ENCODE data around the gene SLCO3A1. TPM values are rescaled to one million over a fixed set of nuclear protein-coding genes. Genes with fewer than 3 reads are reported as not detected.

SLCO3A1 gene
- total and polyA plus RNA-seq, 8 donors: 2.4 to 38.8 (median 7.7) TPM

DNA sequence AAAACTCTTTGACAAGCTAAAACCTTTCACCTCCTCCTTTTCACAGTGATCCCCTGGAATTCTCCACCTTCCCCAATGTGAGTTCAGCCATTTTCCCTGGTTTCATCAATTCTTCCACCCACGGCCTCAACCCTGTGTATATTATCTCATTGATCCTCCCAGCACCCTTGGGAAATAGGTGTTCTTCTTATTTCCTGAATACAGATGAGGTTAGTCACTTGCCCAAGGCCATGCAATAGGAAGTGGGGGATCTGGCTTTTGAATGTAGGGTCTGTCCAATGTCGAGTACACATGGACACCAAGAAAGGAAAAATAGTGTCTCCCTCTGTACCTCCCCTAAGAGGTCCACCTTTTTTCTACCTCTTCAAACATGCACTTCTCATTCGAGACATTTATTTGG lies 277.4 kb downstream of the SLCO3A1 start:
- DNase-seq: no peak
- no peaks in the 10 kb centered on the region for H3K27me3 ChIP-seq
- H3K36me3 ChIP-seq: peaks cover 0 to 52% (median 46%) of the 10 kb centered on the region in 4 donors
- 79 to 92% (median 87%) methylated on average over 3 of the region's 3 CpGs for WGBS, 5 donors
- H3K9me3 ChIP-seq: no peaks in the 10 kb centered on the region
- intact Hi-C loops (cut with DNase I; ENCODE audit: low total_unique reads): no loop called here
- H3K4me1 ChIP-seq: no peaks in the 10 kb centered on the region
- H3K4me3 ChIP-seq: no peak overlapping the region
- TF ChIP-seq POLR2A (IDR thresholded peaks at IDR 0.05) (no peak), POLR2AphosphoS5 (IDR thresholded peaks at IDR 0.05) (no peak), EP300 (IDR thresholded peaks at IDR 0.05) (no peak)
- TF ChIP-seq, protein P1, sequence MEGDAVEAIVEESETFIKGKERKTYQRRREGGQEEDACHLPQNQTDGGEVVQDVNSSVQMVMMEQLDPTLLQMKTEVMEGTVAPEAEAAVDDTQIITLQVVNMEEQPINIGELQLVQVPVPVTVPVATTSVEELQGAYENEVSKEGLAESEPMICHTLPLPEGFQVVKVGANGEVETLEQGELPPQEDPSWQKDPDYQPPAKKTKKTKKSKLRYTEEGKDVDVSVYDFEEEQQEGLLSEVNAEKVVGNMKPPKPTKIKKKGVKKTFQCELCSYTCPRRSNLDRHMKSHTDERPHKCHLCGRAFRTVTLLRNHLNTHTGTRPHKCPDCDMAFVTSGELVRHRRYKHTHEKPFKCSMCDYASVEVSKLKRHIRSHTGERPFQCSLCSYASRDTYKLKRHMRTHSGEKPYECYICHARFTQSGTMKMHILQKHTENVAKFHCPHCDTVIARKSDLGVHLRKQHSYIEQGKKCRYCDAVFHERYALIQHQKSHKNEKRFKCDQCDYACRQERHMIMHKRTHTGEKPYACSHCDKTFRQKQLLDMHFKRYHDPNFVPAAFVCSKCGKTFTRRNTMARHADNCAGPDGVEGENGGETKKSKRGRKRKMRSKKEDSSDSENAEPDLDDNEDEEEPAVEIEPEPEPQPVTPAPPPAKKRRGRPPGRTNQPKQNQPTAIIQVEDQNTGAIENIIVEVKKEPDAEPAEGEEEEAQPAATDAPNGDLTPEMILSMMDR (IDR thresholded peaks at IDR 0.05): no peak
- no peak overlapping the region for H3K27ac ChIP-seq

DNA sequence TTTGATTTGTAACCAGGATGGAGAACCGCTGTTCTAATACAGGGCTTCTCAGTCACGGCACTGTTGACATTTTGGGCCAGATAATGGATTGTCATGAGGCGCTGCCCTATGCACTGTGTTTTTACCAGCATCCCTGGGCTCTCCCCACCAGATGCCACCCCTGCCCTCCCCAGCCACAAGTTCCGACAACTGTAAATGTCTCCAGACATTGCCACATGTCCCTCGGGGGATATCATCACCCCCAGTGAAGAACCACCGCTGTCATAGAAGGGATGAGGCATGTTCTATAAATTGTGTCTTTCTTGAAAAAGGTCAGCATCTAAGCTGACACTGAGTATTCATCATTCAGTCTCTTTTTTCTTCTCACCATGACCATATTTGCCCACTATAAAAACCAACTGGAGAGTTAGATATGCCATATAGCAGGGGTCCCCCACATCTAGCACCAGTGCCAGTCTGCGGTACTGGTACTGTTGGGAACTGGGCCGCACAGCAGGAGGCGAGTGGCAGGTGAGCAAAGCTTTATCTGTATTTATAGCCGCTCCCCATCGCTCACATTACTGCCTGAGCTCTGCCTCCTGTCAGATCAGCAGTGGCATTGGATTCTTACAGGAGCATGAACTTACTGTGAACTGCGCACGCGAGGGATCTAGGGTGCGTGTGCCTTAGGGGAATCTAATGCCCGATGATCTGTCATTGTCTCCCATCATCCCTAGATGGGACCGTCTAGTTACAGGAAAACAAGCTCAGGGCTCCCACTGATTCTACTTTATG lies 279.7 kb downstream of the SLCO3A1 start:
- TF ChIP-seq POLR2AphosphoS5 (IDR thresholded peaks at IDR 0.05): no peak
- TF ChIP-seq, protein P1 (IDR thresholded peaks at IDR 0.05): no peak
- no peak for TF ChIP-seq EP300 (IDR thresholded peaks at IDR 0.05)
- TF ChIP-seq POLR2A (IDR thresholded peaks at IDR 0.05): no peak
- 87 to 92% (median 90%) methylated on average over 16 to 17 of the region's 17 CpGs for WGBS, 5 donors
- Histone ChIP-seq H3K27me3 (no peaks in the 10 kb centered on the region), H3K4me1 (no peaks in the 10 kb centered on the region), H3K27ac (no peak overlapping the region), H3K36me3 (peaks cover 0 to 29% (median 24%) of the 10 kb centered on the region in 4 donors), H3K4me3 (no peak overlapping the region), H3K9me3 (no peaks in the 10 kb centered on the region)
- no peak for DNase-seq
- intact Hi-C loops (cut with DNase I; ENCODE audit: low total_unique reads): no loop called here

DNA sequence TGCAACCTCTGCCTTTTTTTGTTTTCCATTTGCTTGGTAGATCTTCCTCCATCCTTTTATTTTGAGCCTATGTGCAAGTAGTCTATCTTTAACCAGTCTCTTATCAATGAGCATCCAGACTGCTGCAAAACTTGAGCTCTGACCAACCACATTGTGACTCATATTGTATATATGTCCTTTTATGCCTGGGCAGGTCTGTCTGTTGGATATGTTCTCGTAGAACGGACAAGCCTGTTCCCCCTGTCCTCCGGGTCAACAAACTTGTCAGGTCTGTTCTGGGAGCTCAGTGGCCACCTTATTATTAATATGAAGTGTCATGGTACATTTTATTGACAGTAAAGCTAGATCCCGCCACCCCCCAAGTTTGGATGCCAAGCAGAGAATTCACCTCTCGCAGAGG lies 287.3 kb downstream of the SLCO3A1 start:
- peaks cover 0 to 9% (median under 1%) of the 10 kb centered on the region in 4 donors for H3K36me3 ChIP-seq
- H3K9me3 ChIP-seq: no peaks in the 10 kb centered on the region
- H3K4me3 ChIP-seq: no peak overlapping the region
- intact Hi-C loops (cut with DNase I; ENCODE audit: low total_unique reads): no loop called here
- 83 to 92% (median 84%) methylated on average over 5 of the region's 5 CpGs for WGBS, 5 donors
- no peak for DNase-seq
- no peaks in the 10 kb centered on the region for H3K27me3 ChIP-seq
- no peak overlapping the region for H3K27ac ChIP-seq
- no peaks in the 10 kb centered on the region for H3K4me1 ChIP-seq
- TF ChIP-seq POLR2A (IDR thresholded peaks at IDR 0.05) (no peak), EP300 (IDR thresholded peaks at IDR 0.05) (no peak), POLR2AphosphoS5 (IDR thresholded peaks at IDR 0.05) (no peak)
- TF ChIP-seq, protein P1 (IDR thresholded peaks at IDR 0.05): no peak

DNA sequence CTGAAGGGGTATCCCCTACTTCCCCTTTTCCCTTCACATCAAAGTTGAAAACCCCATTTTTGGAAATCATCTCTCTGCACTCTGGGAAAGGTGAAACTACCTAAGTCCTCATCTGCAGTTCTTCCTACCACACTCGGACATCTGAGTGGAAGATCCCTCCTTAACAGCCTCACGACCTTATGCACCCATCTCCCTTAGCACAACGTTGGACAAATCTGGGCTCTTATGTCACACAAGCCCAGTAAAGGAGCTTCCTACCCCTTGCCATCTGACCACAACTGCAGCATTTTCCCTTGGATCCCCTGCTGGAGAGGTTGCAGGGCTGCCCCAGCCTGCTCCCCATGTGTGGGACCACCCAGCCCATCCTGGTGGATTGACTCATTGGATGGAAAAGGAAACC lies 288.1 kb downstream of the SLCO3A1 start:
- Histone ChIP-seq H3K27me3 (no peaks in the 10 kb centered on the region), H3K4me3 (no peak overlapping the region), H3K27ac (no peak overlapping the region), H3K36me3 (peaks cover 0 to 7% (median under 1%) of the 10 kb centered on the region in 4 donors), H3K4me1 (no peaks in the 10 kb centered on the region), H3K9me3 (no peaks in the 10 kb centered on the region)
- no peak for DNase-seq
- 83 to 94% (median 85%) methylated on average over 3 of the region's 3 CpGs for WGBS, 5 donors
- intact Hi-C loops (cut with DNase I; ENCODE audit: low total_unique reads): no loop called here
- no peak for TF ChIP-seq POLR2A (IDR thresholded peaks at IDR 0.05)
